Measurements from ENCODE around the gene PLXDC2.

Gene PLXDC2

DNA sequence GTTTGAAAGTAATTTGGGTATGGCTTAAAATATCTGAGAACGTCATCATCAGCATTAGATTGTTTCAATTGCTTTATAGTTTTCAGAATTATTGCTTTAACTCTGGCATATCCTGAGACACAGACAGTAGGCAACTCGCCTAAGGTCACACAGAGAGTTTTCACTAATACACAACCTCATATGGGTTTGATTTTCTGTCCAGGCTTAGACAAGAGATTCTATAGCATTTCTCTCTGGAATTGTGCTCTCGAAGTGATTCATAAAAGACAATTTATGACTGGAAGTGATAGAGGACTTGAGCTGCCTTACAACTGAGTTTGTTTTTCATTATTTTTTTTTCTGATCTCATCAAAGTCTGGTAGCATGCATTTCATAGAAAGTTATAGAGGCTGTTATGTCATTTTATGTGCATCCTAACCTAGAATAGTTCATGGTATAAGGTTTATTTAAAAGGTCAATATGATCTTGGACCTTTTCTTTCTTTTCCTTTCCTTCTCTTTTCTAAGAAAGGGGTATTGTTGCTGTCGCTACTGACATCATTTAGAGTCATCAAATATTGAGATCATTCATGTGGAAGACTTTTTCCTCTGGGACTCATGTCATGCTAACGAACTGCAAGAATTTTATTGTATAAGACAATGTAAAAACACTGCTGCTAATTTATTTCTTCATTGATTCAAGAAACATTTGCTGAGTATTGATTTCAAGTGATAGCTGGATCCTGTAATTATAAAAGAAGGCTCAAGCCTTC, 278.2 kb downstream of the PLXDC2 start:
- no peak overlapping the region for H3K27ac ChIP-seq
- intact Hi-C loops (cut with DNase I; ENCODE audit: low total_unique reads): no loop called here
- H3K36me3 ChIP-seq: no peaks in the 10 kb centered on the region
- DNase-seq: no peak
- H3K9me3 ChIP-seq: no peaks in the 10 kb centered on the region
- H3K4me3 ChIP-seq: no peak overlapping the region
- no peaks in the 10 kb centered on the region for H3K27me3 ChIP-seq
- TF ChIP-seq, protein P1, sequence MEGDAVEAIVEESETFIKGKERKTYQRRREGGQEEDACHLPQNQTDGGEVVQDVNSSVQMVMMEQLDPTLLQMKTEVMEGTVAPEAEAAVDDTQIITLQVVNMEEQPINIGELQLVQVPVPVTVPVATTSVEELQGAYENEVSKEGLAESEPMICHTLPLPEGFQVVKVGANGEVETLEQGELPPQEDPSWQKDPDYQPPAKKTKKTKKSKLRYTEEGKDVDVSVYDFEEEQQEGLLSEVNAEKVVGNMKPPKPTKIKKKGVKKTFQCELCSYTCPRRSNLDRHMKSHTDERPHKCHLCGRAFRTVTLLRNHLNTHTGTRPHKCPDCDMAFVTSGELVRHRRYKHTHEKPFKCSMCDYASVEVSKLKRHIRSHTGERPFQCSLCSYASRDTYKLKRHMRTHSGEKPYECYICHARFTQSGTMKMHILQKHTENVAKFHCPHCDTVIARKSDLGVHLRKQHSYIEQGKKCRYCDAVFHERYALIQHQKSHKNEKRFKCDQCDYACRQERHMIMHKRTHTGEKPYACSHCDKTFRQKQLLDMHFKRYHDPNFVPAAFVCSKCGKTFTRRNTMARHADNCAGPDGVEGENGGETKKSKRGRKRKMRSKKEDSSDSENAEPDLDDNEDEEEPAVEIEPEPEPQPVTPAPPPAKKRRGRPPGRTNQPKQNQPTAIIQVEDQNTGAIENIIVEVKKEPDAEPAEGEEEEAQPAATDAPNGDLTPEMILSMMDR (IDR thresholded peaks at IDR 0.05): no peak
- H3K4me1 ChIP-seq: peaks cover 0 to 4% (median 1%) of the 10 kb centered on the region in 4 donors

DNA sequence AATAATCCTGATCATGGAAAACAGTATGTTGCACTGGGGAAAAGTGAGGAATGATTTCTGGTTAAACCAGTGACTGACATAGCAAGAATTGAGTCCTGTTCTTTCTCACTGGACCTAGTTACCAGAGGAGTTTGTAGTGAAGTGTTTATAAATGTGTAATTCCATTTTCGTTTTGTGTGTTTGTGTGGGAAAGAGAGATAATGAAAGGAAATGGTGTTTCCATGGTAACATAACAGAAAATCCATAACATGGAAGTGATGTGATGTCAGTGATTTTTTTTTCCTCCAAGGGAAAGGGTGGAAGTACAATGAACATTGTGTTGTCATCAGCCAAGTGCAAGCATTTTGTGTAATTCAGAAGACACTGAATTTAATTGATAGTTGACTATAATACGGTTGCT, 283.9 kb downstream of the PLXDC2 start:
- no peak for DNase-seq
- peaks cover 0 to 18% (median 6%) of the 10 kb centered on the region in 4 donors for H3K4me1 ChIP-seq
- no peaks in the 10 kb centered on the region for H3K9me3 ChIP-seq
- no peak overlapping the region for H3K27ac ChIP-seq
- H3K27me3 ChIP-seq: no peaks in the 10 kb centered on the region
- no peaks in the 10 kb centered on the region for H3K36me3 ChIP-seq
- TF ChIP-seq, protein P1 (IDR thresholded peaks at IDR 0.05): no peak
- H3K4me3 ChIP-seq: no peak overlapping the region
- intact Hi-C loops (cut with DNase I; ENCODE audit: low total_unique reads): no loop called here

DNA sequence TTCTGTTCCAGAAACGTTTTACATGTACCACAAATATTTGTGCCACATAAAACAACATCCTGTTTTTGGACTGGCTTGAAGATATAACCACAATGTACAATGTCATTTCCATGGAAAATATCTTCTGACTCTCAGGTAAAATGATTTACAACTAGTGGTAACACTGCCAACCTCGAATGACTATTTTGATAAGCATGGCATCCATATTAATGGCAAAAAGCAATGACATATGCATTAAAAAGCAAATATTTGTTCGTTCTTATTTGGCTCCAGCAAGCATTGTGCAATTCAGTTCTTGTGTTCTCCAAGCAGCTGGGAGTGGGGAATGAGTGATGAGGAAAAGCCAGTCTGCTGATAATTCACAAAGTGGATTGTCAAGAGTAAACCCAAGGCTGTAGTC, 289.0 kb downstream of the PLXDC2 start:
- no peak overlapping the region for H3K4me3 ChIP-seq
- no peaks in the 10 kb centered on the region for H3K36me3 ChIP-seq
- no peak overlapping the region for H3K27ac ChIP-seq
- H3K4me1 ChIP-seq: peaks cover 0 to 15% (median 4%) of the 10 kb centered on the region in 4 donors
- no peak for DNase-seq
- H3K27me3 ChIP-seq: no peaks in the 10 kb centered on the region
- TF ChIP-seq, protein P1 (IDR thresholded peaks at IDR 0.05): no peak
- no peaks in the 10 kb centered on the region for H3K9me3 ChIP-seq
- intact Hi-C loops (cut with DNase I; ENCODE audit: low total_unique reads): no loop called here

DNA sequence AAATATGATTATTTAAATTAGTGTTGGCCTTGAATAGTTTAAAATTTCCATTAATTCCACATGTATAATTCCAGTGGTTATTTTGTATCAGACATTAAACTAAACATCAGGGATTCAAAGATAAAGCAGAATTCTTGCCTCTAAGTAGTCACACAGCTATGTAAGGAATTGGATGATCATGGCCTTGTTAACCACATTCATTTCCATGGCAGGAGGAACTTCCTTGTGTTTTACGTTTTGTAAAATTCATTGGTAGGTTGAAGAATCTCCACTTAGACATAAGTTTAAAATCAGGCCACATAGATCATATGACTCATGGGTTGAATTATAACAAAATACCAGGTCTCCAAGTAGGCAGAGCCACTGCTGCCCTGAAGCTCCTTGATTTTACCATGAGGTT, 289.7 kb downstream of the PLXDC2 start:
- Histone ChIP-seq H3K27ac (no peak overlapping the region), H3K27me3 (no peaks in the 10 kb centered on the region), H3K4me1 (peaks cover 0 to 13% (median 4%) of the 10 kb centered on the region in 4 donors), H3K4me3 (no peak overlapping the region), H3K9me3 (no peaks in the 10 kb centered on the region), H3K36me3 (no peaks in the 10 kb centered on the region)
- TF ChIP-seq, protein P1 (IDR thresholded peaks at IDR 0.05): no peak
- DNase-seq: no peak
- intact Hi-C loops (cut with DNase I; ENCODE audit: low total_unique reads): no loop called here

DNA sequence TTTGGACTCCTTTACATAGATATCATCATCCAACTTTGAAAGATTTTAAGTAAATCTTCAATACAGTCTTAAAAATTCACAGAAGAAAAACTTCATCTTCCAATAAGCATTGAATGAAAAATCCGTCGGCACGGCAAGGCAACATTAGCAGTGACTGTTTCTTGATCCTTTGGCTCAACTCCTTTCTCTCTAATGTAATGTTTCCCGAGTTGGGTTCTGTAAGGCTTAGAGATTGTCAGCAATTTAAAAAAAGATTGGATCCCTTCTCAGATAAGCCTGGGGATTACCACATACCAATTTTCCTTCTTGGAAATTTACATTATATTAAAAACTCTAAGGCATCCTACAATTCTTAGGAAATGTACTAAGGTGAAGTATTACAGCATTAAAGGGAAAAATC, 291.8 kb downstream of the PLXDC2 start:
- no peaks in the 10 kb centered on the region for H3K36me3 ChIP-seq
- intact Hi-C loops (cut with DNase I; ENCODE audit: low total_unique reads): no loop called here
- TF ChIP-seq, protein P1 (IDR thresholded peaks at IDR 0.05): no peak

More for the DNA sequence above, 291.8 kb downstream of the PLXDC2 start:
- H3K4me1 ChIP-seq: peaks cover 0 to 13% (median 4%) of the 10 kb centered on the region in 4 donors
- DNase-seq: no peak
- H3K27me3 ChIP-seq: no peaks in the 10 kb centered on the region
- H3K9me3 ChIP-seq: no peaks in the 10 kb centered on the region
- H3K27ac ChIP-seq: no peak overlapping the region
- H3K4me3 ChIP-seq: no peak overlapping the region

Data from tibial artery (tissue), 4 donors.